ENCODE data around the gene ARHGAP45.
A peak's percentile ranks its signal among the peaks of the same experiment; 100 is the strongest.

Gene ARHGAP45

DNA sequence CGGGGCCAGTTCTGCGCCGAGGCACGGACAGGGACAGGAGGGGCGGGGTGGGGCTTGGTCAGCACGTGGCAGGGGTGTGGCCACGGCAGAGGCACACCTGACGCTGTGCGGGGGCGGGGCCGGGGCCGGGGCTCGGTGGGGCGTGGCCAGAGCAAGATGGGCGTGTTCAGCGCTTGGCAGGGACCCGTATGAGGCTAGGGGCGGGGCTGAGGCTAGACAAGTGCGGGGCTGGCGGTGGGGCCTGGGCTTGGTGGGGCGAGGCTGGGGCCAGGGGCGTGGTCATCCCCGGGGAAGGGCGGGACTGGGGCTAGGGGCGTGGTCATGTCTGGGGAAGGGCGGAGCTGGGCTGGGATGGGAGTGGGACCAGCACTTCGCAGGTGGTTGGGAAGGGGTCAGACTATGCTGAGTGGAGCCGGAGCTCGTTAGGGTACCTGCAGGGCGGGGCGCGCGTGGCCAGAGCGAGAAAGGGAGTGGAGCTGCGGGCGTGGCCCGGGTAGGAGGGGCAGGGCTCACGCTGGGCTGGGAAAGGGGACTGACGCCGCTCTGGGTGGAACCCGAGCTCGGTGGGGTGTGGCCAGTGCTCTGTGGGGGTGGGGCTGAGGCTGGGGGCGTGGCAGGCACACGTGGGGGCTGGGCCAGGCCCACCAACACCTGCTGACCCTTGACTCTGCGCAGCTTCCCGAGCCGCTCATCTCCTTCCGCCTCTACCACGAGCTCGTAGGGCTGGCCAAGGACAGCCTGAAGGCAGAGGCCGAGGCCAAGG is 15.4 kb downstream of the ARHGAP45 start:
- H3K36me3 Mint-ChIP-seq (ENCODE audit: low read depth), result peaks cover 28% of the 10 kb centered on the region
- peak overlapping the region; percentile 54 for H3K27ac Mint-ChIP-seq
- ATAC-seq, result peak; percentile 67
- DNase-seq, result peak; percentile 81
- H3K9me3 Mint-ChIP-seq, result no peaks in the 10 kb centered on the region
- no peaks in the 10 kb centered on the region for H3K27me3 Mint-ChIP-seq
- no peak overlapping the region for H3K4me3 Mint-ChIP-seq
- peaks cover 49% of the 10 kb centered on the region for H3K4me1 Mint-ChIP-seq

DNA sequence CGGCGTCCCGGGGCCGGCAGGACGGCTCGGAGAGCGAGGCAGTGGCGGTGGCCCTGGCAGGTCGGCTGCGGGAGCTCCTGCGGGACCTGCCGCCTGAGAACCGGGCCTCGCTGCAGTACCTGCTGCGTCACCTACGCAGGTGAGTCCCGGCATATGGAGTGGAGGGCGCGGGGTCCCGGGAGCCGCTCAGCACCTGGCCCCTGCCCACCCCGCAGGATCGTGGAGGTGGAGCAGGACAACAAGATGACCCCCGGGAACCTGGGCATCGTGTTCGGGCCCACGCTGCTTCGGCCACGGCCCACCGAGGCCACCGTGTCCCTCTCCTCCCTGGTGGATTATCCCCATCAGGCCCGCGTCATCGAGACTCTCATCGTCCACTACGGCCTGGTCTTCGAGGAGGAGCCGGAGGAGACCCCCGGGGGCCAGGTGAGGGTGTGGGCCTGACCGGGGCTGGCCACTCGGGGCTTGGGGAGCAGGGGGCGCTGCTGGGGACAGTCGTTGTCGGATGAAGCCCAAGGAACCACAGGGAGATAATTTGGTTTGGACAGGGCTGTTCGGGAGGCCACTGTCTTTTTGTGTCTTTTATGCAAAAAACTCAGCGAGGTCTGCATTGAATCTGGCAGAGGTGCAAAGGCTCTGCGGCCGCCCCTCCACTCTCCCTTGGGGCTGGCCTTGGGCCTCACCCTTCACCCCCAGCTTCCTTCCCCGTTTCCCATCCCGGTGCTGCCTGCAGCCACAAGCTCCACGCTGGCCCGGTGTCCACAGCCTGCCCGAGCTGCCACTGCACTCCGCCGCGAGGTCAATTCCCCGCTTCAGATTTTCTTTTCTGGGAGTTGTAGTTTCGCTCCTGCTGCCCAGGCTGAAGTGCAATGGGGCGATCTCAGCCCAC is 16.2 kb downstream of the ARHGAP45 start:
- ATAC-seq, result no peak
- no peak overlapping the region for H3K4me3 Mint-ChIP-seq

DNA sequence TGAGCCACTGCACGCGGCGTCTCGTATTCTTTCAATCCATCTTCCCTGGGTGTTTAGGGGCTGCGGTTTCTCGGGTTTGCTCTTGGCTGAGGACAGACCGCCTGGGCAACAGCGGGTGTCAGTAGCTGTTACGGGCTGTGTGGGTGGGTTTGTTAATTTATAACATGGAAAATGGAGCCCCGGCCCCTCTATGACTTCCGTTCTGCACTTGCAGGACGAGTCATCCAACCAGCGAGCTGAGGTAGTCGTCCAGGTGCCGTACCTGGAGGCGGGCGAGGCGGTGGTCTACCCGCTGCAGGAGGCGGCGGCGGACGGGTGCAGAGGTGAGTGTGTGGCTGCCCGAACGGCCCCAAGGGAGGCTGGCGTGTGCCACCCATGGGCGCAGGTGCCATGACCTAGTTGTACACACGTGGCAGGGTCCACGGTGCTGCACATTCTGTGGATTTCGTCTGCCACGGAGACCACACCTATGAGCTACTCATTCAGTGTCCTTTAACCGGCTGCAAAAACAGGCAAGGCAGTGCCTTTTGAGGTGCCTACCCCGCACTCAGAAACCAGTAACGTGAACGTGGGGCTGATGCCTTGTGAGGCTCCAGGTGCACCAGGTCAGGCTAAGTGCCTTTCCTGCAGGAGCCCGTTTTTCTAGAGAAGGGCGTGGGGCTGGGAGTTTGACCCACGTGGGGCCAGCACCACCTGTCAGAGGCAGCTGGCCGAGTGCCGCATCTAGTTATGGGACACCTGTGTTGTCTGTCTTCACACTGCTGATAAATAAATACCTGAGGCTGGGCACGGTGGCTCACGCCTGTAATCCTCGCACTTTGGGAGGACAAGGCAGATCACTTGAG is 17.3 kb downstream of the ARHGAP45 start:
- ATAC-seq, result no peak
- Mint-ChIP-seq H3K4me1 (peaks cover 57% of the 10 kb centered on the region), H3K4me3 (no peak overlapping the region), H3K9me3 (no peaks in the 10 kb centered on the region), H3K27ac (no peak overlapping the region), H3K36me3 (ENCODE audit: low read depth) (peaks cover 33% of the 10 kb centered on the region), H3K27me3 (no peaks in the 10 kb centered on the region)
- DNase-seq, result no peak

More for the DNA sequence above, 16.2 kb downstream of the ARHGAP45 start:
- Mint-ChIP-seq H3K9me3 (no peaks in the 10 kb centered on the region), H3K4me1 (peaks cover 49% of the 10 kb centered on the region), H3K27ac (no peak overlapping the region), H3K36me3 (ENCODE audit: low read depth) (peaks cover 30% of the 10 kb centered on the region), H3K27me3 (no peaks in the 10 kb centered on the region)
- DNase-seq, result no peak

DNA sequence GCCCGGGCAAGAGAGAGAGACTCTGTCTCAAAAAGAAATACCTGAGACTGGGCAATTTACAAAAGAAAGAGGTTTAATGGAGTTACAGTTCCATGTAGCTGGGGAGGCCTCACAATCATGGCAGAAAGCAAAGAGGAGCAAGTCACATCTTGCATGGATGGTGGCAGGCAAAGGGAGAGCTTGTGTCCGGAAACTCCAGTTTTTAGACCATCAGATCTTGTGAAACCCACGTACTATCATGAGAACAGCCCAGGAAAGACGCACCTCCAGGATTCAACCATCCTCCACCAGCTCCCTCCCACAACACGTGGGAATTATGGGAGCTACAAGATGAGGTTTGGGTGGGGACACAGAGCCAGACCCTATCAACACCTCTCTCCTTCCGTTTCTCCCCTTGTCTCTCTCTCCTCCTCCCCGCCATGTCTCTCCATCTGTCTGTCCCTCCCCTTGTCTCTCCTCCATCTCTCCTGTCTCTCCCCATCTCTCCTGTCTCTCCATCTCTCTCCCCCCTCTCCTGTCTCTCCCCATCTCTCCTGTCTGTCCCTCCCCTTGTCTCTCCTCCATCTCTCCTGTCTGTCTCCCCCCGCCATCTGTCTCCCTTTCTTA is 18.2 kb downstream of the ARHGAP45 start:
- Mint-ChIP-seq H3K27me3 (no peaks in the 10 kb centered on the region), H3K9me3 (no peaks in the 10 kb centered on the region), H3K4me3 (peak overlapping the region; percentile 7), H3K36me3 (ENCODE audit: low read depth) (peaks cover 32% of the 10 kb centered on the region), H3K27ac (peak overlapping the region; percentile 59), H3K4me1 (peaks cover 53% of the 10 kb centered on the region)
- ATAC-seq (no peak), DNase-seq (no peak)

DNA sequence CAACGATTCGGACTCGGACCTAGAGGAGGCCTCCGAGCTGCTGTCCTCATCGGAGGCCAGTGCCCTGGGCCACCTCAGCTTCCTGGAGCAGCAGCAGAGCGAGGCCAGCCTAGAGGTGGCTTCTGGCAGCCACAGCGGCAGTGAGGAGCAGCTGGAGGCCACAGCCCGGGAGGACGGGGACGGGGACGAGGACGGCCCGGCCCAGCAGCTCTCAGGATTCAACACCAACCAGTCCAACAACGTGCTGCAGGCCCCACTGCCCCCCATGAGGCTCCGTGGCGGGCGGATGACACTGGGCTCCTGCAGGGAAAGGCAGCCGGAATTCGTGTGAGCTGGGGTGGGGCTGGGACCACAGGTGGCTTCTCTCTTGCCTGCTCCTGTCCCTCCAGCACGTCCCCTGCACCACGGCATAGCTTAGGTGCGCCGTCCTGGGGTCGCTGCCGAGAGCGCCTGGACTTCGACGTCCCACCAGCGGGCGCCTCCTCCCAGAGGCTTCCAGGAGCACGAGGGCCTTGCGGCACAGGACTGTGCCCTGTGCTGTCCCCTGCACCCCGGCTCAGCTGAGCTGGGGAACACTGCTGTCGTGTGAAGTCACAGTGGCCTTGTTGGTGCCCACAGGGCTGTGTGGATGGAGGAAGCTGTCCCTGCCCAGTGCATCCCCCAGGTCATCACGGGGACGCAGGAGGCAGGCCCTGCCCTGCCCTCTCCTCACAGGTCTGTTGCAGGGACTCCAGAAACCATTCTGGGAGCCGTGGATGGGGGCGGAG is 18.9 kb downstream of the ARHGAP45 start:
- Mint-ChIP-seq H3K9me3 (no peaks in the 10 kb centered on the region), H3K4me3 (no peak overlapping the region), H3K27ac (peak overlapping the region; percentile 59), H3K36me3 (ENCODE audit: low read depth) (peaks cover 33% of the 10 kb centered on the region), H3K4me1 (peaks cover 52% of the 10 kb centered on the region), H3K27me3 (no peaks in the 10 kb centered on the region)
- no peak for DNase-seq
- no peak for ATAC-seq

DNA sequence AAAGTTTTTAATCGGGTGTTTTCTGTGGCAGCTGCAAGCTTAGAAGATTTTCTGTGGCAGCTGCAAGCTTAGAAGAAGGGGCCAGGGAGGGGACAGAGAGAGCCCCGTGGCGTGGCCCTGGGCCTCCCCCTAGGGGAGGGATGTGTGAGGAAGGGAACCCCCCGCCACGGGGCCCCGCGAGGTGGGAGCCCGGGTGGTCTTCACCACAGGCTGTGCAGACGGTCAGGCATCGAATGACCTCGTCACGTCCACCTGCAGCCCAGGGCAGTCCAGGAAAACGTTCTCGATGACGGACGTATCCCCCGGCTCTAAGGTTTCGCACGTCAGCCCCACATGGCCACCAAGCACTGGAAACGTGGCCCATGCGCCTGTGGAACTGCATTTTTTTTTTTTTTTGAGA is 19.6 kb downstream of the ARHGAP45 start:
- Mint-ChIP-seq H3K27ac (no peak overlapping the region), H3K27me3 (no peaks in the 10 kb centered on the region), H3K9me3 (no peaks in the 10 kb centered on the region), H3K4me3 (no peak overlapping the region), H3K4me1 (peaks cover 51% of the 10 kb centered on the region), H3K36me3 (ENCODE audit: low read depth) (peaks cover 32% of the 10 kb centered on the region)
- DNase-seq, result no peak
- no peak for ATAC-seq

DNA sequence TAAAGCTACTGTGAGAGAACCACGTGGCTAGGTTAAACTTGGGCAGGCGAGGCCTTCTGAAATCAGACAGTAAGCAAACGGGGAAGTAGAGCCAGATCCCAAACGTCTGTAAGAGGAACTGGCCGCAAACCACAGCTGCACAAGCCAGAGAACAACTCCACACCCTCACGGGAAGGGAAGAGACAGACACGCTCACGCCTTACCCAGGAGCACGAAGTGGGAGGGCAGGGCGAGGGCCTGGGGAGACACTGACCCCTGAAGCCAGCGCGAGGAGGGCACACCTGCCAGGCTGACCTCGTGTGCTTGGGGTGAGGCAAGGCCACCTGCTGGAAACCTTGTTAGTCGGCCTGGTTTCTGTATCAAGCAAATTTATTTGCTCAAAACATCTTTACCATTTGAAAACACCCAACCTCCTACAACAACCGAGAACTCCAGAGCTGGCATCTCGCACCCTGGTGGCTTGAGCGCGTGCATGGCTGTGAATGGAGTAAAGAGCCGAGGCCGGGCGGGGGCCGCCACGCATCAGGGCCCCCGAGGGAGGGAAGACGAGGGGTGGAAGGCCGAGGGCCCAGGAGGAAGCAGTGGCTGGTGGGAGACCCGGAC is 20.9 kb downstream of the ARHGAP45 start:
- Mint-ChIP-seq H3K27me3 (no peaks in the 10 kb centered on the region), H3K9me3 (no peaks in the 10 kb centered on the region), H3K4me1 (peaks cover 55% of the 10 kb centered on the region), H3K27ac (peak overlapping the region; percentile 81), H3K4me3 (peak overlapping the region; percentile 49), H3K36me3 (ENCODE audit: low read depth) (peaks cover 28% of the 10 kb centered on the region)
- ATAC-seq (peak; percentile 8), DNase-seq (no peak)

DNA sequence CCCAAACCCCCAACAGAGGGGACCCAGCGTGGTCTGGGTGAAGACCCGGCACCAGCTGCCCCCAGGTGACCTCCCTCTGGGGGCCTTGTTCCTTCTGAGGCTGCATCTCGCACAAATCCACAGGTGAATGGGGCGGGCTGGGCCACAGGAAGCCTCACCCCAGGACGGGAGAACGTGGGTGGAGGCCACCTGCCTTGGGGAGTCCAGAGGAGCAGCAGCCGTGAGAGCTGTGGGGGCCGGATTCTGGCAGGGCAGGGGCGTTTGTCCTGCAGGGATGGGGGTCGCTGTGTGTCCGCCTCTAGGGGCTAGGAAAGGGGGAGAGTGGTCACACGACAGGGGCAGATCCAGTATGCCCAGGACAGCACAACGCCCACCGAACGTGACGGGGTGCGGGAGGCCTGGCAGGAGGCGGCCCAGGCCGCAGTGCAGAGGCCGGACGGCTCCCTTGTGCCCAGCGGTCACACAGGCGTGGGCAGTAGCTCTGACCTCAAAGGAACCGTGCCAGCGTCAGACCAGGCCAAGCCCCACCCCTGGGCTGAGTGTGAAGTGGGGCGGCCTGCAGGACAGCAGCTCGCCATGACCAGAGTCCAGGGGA is 21.5 kb downstream of the ARHGAP45 start:
- DNase-seq (no peak), ATAC-seq (no peak)
- H3K9me3 Mint-ChIP-seq, result no peaks in the 10 kb centered on the region
- no peak overlapping the region for H3K4me3 Mint-ChIP-seq
- peaks cover 60% of the 10 kb centered on the region for H3K4me1 Mint-ChIP-seq
- peaks cover 27% of the 10 kb centered on the region for H3K36me3 Mint-ChIP-seq (ENCODE audit: low read depth)
- no peaks in the 10 kb centered on the region for H3K27me3 Mint-ChIP-seq
- H3K27ac Mint-ChIP-seq, result peak overlapping the region; percentile 81

DNA sequence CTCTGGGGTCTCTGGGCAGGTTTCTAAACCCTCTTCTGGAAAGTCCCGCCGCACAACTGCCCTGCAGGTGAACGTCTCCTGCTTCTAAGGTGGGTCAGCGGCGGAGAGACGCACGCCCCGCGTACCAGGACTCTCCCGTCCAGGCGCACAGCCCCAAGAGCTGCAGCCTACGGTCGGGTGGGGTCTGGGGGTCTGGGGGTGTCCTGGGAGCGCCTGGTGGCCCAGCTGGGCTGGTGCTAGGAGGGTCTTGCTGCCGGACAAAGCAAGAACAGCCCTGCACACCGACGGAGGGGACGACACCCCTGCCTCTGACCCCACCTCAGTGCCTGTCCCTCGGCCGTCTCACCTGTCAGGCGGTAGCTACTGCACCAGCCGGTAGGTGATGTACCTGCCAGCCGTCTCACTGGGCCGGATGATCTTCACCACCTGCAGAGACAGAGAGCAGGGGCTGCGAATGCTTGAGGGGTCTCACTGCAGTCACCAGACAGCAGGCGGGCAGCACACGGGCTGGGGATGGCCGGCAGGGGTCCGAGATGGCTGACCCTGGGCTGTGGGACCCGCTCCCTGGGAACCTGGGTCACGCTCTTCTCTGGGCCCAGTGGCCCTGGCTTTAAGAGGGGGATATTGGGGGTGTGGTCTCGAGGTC is 22.3 kb downstream of the ARHGAP45 start:
- ATAC-seq (no peak), DNase-seq (no peak)
- Mint-ChIP-seq H3K9me3 (no peaks in the 10 kb centered on the region), H3K36me3 (ENCODE audit: low read depth) (peaks cover 25% of the 10 kb centered on the region), H3K27ac (no peak overlapping the region), H3K27me3 (no peaks in the 10 kb centered on the region), H3K4me1 (peaks cover 59% of the 10 kb centered on the region), H3K4me3 (no peak overlapping the region)

DNA sequence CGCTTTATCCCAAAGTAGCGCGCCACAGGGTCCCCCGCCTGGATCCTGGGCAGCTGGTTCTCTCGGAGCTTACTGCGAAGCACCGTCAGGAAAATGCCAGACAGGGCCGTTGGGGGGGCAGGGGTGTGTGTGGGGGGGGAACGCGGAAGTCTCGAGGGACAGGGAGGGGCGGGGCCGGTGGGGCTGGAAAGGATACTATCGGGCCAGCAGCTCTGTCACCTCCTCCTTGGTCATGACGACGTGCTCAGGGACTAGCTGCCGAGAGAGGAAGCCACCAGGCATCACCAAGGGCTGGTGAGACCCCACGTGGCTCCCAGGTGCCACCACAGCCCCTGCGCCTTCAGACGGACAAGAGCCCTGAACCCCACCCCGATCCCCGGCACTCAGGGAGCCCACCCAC is 22.9 kb downstream of the ARHGAP45 start:
- Mint-ChIP-seq H3K27ac (no peak overlapping the region), H3K36me3 (ENCODE audit: low read depth) (peaks cover 25% of the 10 kb centered on the region), H3K4me3 (no peak overlapping the region), H3K4me1 (peaks cover 55% of the 10 kb centered on the region), H3K9me3 (no peaks in the 10 kb centered on the region), H3K27me3 (no peaks in the 10 kb centered on the region)
- no peak for DNase-seq
- ATAC-seq, result peak; percentile 22

DNA sequence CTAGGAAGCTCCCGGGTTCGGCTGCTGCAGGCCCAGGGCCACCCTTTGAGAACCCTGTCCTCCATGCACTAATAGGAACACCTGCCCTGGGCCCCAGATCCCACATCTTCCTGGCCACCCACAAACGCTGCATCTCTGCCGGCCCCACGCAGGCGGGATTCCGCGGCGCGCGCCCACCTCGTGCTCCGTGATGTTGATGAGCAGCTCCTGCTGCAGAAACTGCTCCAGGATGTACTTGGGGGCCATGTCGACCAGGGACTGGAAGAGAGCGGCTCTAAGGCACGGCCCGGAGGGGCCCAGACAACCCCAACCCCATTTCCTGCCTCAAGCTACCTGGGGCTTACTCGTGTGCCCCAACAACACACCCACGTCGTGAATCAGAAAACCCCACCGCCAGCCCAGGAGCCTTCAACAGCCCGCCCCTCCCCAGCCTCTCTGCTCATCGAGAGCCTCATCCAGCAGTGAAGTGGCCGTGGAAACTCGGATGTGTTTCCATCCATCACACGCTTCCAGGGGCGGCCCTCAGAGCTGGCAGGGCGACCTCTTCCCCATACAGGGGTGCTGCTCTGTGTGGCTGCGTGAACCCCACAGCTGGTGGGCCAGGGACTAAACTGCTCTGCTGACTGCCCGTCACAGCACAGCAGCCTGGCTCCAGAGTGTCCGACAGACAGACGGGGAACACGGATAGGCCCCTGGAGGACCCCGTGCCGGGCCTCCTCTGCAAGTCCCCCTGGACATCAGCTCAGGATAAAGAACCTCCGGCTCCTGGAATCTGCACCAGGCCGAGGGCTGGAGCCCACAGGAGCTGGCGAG is 24.0 kb downstream of the ARHGAP45 start:
- no peaks in the 10 kb centered on the region for H3K9me3 Mint-ChIP-seq
- peak; percentile 42 for ATAC-seq
- H3K27me3 Mint-ChIP-seq, result no peaks in the 10 kb centered on the region
- peak overlapping the region; percentile 34 for H3K4me3 Mint-ChIP-seq
- H3K27ac Mint-ChIP-seq, result peak overlapping the region; percentile 46
- peaks cover 62% of the 10 kb centered on the region for H3K4me1 Mint-ChIP-seq
- peaks cover 18% of the 10 kb centered on the region for H3K36me3 Mint-ChIP-seq (ENCODE audit: low read depth)
- DNase-seq, result peak; percentile 72

Data from activated naive CD8-positive, alpha-beta T cell treated with anti-CD3 and anti-CD28 coated beads, Interleukin-2, amount 50 U/mL, for 24 hours (primary cell).